Measurements from ENCODE around the gene COA7. TPM values are rescaled to one million over a fixed set of nuclear protein-coding genes. Genes with fewer than 3 reads are reported as not detected.

Gene COA7
- total and polyA plus RNA-seq, 2 of the 8 experiments (the other 6 are each of a cell fraction or from before 2014, with no cell fraction given), result 23.2 to 61.8 TPM

- no peaks in the 10 kb centered on the region for H3K23me2 ChIP-seq (ENCODE audit: low read depth, low read length)
- no peak overlapping the region for H2AFZ ChIP-seq (ENCODE audit: low read length)
- no peak overlapping the region for H2BK20ac ChIP-seq (ENCODE audit: low read length)
- TF ChIP-seq BCL11A (IDR thresholded peaks at IDR 0.05; ENCODE audit: low read depth in 2 of 2, low read length in 2 of 2) (no peak), EGR1 (IDR thresholded peaks at IDR 0.05; ENCODE audit: borderline replicate concordance, low read depth, low read length) (no peak), RFX5 (IDR thresholded peaks at IDR 0.05; ENCODE audit: borderline replicate concordance, low read depth, low read length) (no peak), CBX8 (IDR thresholded peaks at IDR 0.05; ENCODE audit: borderline replicate concordance, low read depth, low read length) (no peak), PHF8 (conservative IDR thresholded peaks at IDR 0.05; ENCODE audit: low read depth, low read length) (no peak), EP300 (IDR thresholded peaks at IDR 0.05; ENCODE audit: borderline replicate concordance in 1 of 2, low read depth in 2 of 2, low read length in 2 of 2) (no peak), BRCA1 (IDR thresholded peaks at IDR 0.05; ENCODE audit: low read depth, low read length) (no peak), SIX5 (IDR thresholded peaks at IDR 0.05; ENCODE audit: low read depth, low read length) (no peak), CEBPB (IDR thresholded peaks at IDR 0.05; ENCODE audit: low read depth, low read length) (no peak), RXRA (IDR thresholded peaks at IDR 0.05; ENCODE audit: insufficient read depth, low read depth, low read length) (no peak), BACH1 (IDR thresholded peaks at IDR 0.05; ENCODE audit: low read length) (no peak)
- DNase-seq (ENCODE audit: low read depth in 1 of 2, low spot score in 2 of 2) (no peak), FAIRE-seq (no peak)
- H3K36me3 ChIP-seq (ENCODE audit: control insufficient read depth in 2 of 4, insufficient read depth in 4 of 4, low read length in 3 of 4), result no peaks in the 10 kb centered on the region; a peak in 1 of 8 replicates
- H2BK120ac ChIP-seq (replicated peaks; ENCODE audit: low read depth, low read length), result no peak overlapping the region
- no peak overlapping the region for H3K18ac ChIP-seq (ENCODE audit: extremely low read depth, low read length)
- H3K79me1 ChIP-seq (ENCODE audit: low read depth, low read length), result no peaks in the 10 kb centered on the region
- H2AK5ac ChIP-seq (ENCODE audit: low read depth, low read length), result no peak overlapping the region
- H3K9me3 ChIP-seq (ENCODE audit: insufficient read depth in 2 of 2, low read depth in 1 of 2, low read length in 1 of 2), result peaks cover 0 to 3% of the 10 kb centered on the region in 2 experiments; a peak in 1 of 4 replicates
- no peak overlapping the region for H2BK15ac ChIP-seq (ENCODE audit: low read length)
- no peak overlapping the region for H4K5ac ChIP-seq (ENCODE audit: insufficient read length, low read depth, low read length)
- H3K14ac ChIP-seq (ENCODE audit: insufficient read length), result no peak overlapping the region
- H3K23ac ChIP-seq (ENCODE audit: insufficient read length), result no peak overlapping the region
- ChIA-PET POLR2A (ENCODE audit: partially characterized antibody) (interaction anchor here (0.6 to 1.6 kb wide), 3 partner anchors 10 to 82 kb away, joined by 3 to 7 read pairs (median 4); partner anchors contain the start of gene ZYG11B), CTCF (ENCODE audit: partially characterized antibody) (interaction anchor here (1.3 kb wide), 1 partner anchor 36 kb away, joined by 3 read pairs; no protein-coding TSS in a partner anchor)
- no peaks in the 10 kb centered on the region for H3K4me1 ChIP-seq (replicated peaks in 1 of 4; ENCODE audit: control insufficient read depth in 3 of 4, insufficient read depth in 4 of 4, low read length in 3 of 4)
- no peak overlapping the region for H3K4ac ChIP-seq (replicated peaks; ENCODE audit: insufficient read length, low read depth, low read length)
- no peak overlapping the region for H2BK12ac ChIP-seq (ENCODE audit: low read depth, low read length)
- H3K4me3 ChIP-seq (ENCODE audit: extremely low read depth in 1 of 4, insufficient read depth in 2 of 4, low read depth in 3 of 4, low read length in 4 of 4), result no peak overlapping the region
- no peak overlapping the region for H3K56ac ChIP-seq (replicated peaks; ENCODE audit: insufficient read length, low read depth, low read length)
- WGBS, 2 experiments (ENCODE audit: extremely low coverage in 1 of 2, insufficient coverage in 1 of 2, insufficient read length in 1 of 2, insufficient replicate concordance in 2 of 2, low coverage in 1 of 2, low lambda C conversion rate in 2 of 2, missing lambda C conversion rate in 1 of 2), result 89% methylated on average over 10 of the region's 10 CpGs; no CpG with 5 or more reads in 1 of the 2 experiments
- no peaks in the 10 kb centered on the region for H3K27me3 ChIP-seq (replicated peaks in 1 of 4; ENCODE audit: control insufficient read depth in 3 of 4, extremely low read depth in 1 of 4, insufficient read depth in 3 of 4, low read length in 3 of 4)
- no peak overlapping the region for H3K4me2 ChIP-seq (ENCODE audit: insufficient read depth in 1 of 2, low read depth in 2 of 2, low read length in 2 of 2)
- H4K20me1 ChIP-seq (replicated peaks in 1 of 2; ENCODE audit: control insufficient read depth in 1 of 2, insufficient read depth in 2 of 2, low read length in 2 of 2), result peaks cover 1 to 2% of the 10 kb centered on the region in 2 experiments
- no peak overlapping the region for H3K27ac ChIP-seq (ENCODE audit: low read depth, low read length)
- no peak overlapping the region for H2BK5ac ChIP-seq (ENCODE audit: low read depth, low read length)
- no peak overlapping the region for H3K9ac ChIP-seq (replicated peaks in 1 of 4; ENCODE audit: extremely low read depth in 1 of 4, low read depth in 3 of 4, low read length in 3 of 4)
- H4K91ac ChIP-seq (replicated peaks; ENCODE audit: insufficient read length, low read length), result no peak overlapping the region
- H4K8ac ChIP-seq (ENCODE audit: extremely low read depth, insufficient read depth, low read length), result no peak overlapping the region
- H3K79me2 ChIP-seq (ENCODE audit: control insufficient read depth in 1 of 2, insufficient read depth in 2 of 2, low read length in 2 of 2), result peaks cover 0 to 10% of the 10 kb centered on the region in 2 experiments; a peak in 2 of 4 replicates
Measured at GRCh38 chr1:52738893-52739292, 40.7 kb upstream of the COA7 start.
